SU-DHL-6 (cell line): ENCODE measurements around the gene MAML2.

ENCODE experiments used
- EZH2phosphoT487 ChIP-seq: fragments of 200-600 bp; sonication (generic), shearing (Covaris generic); conservative IDR thresholded peaks from 2 replicates; pipeline ENCODE4 v1.6.1; 2018; ENCODE audit warnings: mild to moderate bottlenecking, antibody characterized with exemption, low read length, moderate library complexity, mixed read lengths
- TF ChIP-seq, protein P1 (sequence below): fragments of 200-600 bp; sonication (generic); IDR thresholded peaks from one replicate; pipeline ENCODE4 v1.5.1; 2017; ENCODE audit warnings: antibody characterized with exemption, mild to moderate bottlenecking, low read length, moderate library complexity; ENCODE audit not compliant: insufficient read depth, poor library complexity, severe bottlenecking

DNA sequence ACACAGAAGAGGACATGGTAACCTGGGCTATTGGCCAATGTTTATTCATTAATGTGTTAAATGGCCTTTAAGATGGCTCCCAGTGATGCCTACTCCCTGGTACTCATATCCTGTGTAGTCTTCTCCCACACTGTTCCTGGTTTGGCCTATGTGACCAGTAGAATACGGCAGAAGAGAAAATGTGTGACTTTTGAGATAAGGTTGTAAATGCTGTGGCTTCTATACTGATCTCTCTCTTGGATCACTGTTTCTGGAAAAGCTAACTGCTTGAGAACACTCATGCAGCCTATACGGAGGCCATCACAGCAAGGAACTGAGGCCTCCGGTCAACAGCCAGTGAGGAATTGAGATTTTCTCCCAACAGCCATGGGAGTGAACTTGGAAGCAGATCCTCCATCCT lies 24.1 kb downstream of the MAML2 start:
- TF ChIP-seq, protein P1, sequence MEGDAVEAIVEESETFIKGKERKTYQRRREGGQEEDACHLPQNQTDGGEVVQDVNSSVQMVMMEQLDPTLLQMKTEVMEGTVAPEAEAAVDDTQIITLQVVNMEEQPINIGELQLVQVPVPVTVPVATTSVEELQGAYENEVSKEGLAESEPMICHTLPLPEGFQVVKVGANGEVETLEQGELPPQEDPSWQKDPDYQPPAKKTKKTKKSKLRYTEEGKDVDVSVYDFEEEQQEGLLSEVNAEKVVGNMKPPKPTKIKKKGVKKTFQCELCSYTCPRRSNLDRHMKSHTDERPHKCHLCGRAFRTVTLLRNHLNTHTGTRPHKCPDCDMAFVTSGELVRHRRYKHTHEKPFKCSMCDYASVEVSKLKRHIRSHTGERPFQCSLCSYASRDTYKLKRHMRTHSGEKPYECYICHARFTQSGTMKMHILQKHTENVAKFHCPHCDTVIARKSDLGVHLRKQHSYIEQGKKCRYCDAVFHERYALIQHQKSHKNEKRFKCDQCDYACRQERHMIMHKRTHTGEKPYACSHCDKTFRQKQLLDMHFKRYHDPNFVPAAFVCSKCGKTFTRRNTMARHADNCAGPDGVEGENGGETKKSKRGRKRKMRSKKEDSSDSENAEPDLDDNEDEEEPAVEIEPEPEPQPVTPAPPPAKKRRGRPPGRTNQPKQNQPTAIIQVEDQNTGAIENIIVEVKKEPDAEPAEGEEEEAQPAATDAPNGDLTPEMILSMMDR = no peak
- TF ChIP-seq EZH2phosphoT487 = no peak
